Mucosa of stomach (tissue), 1 donor: Measurements from ENCODE around the gene PRKACA.
A peak's percentile ranks its signal among the peaks of the same experiment; 100 is the strongest.

Source experiments
- H3K27me3 ChIP-seq: one replicate; pipeline ENCODE4 v1.7.0; 2013; ENCODE audit warnings: mild to moderate bottlenecking, low read length; ENCODE audit not compliant: control insufficient read depth, insufficient read depth
- H3K36me3 ChIP-seq: one replicate; pipeline ENCODE4 v1.7.0; 2013; ENCODE audit warnings: low read length; ENCODE audit not compliant: control insufficient read depth, insufficient read depth
- H3K4me1 ChIP-seq: one replicate; pipeline ENCODE4 v1.7.0; 2013; ENCODE audit warnings: mild to moderate bottlenecking, low read length; ENCODE audit not compliant: control insufficient read depth, insufficient read depth
- H3K4me3 ChIP-seq: one replicate; pipeline ENCODE4 v1.7.0; 2013; ENCODE audit warnings: low read length
- H3K9ac ChIP-seq: one replicate; pipeline ENCODE4 v1.7.0; 2013; ENCODE audit warnings: mild to moderate bottlenecking, low read length, moderate library complexity
- H3K9me3 ChIP-seq: one replicate; pipeline ENCODE4 v1.7.0; 2013; ENCODE audit warnings: mild to moderate bottlenecking, low read length, moderate library complexity; ENCODE audit not compliant: control insufficient read depth
- donor health status: Pancreatic carcinoma.

Gene PRKACA

DNA sequence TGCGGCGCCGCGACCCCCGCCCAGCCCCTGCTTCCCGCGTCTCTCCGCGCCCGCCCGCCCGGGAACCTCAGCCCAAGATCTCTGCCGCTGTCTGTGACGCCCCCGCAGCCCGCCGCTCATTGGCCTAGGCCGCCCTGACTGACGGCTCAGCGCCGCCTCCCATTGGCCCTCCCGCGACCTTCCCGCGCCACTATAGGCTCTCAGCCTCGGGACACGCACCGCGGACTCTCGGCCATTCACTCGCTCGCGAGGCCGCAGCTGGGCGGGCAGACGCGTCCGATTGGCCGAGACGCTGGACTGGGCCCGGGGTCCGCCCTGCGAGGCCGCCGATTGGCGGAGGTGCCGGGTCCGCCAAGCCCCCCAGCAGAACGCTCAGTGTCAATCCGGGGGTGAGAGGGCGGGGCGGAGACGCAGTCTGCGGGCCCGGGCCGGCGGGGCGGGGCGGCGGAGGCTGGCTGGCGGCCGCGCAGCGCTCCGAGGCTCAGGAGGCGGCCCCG, at the start of gene PRKACA:
TSS of gene PRKACA (minus strand) at position 95 of the 497 bp plus-strand sequence. CDS start 215 bp downstream, outside the sequence.
- H3K9me3 ChIP-seq: no peaks in the 10 kb centered on the region
- H3K27me3 ChIP-seq: no peaks in the 10 kb centered on the region
- peaks cover 51% of the 10 kb centered on the region for H3K4me1 ChIP-seq
- H3K9ac ChIP-seq: peak within 1 kb of the TSS; percentile 83
- peak within 1 kb of the TSS; percentile 50 for H3K4me3 ChIP-seq
- no peaks in the 10 kb centered on the region for H3K36me3 ChIP-seq

DNA sequence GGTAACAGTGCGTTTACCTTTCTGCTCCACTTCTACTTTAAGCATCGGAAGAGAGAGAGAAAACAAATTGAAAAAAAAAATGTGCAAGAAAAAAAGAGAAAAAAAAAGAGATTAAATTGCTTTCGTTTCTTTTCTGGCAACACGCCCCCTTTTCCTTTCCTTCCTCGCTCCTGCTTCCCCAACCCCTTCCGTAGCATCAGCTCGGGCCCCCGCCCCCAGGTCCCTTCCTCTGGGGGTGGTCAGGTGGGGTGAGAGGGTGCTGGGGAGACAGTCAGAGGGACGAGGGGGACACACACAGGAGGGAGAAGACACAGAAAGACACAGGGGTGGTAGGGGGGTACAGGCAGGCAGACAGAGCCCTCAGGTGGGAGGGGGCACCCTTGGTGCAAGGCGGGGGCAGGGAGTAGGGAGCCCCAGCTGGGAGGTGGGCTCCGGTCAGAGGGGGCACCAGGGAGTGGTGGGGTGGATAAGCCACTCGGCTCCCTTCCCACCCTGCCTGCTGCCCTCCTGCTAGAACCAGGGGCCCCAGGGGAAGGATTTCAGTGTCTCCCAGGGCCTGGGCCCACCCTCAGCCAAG, 49.5 kb upstream of the PRKACA start:
- Histone ChIP-seq H3K4me3 (no peak overlapping the region), H3K4me1 (no peaks in the 10 kb centered on the region), H3K27me3 (no peaks in the 10 kb centered on the region), H3K9me3 (no peaks in the 10 kb centered on the region), H3K36me3 (no peaks in the 10 kb centered on the region), H3K9ac (no peak overlapping the region)

DNA sequence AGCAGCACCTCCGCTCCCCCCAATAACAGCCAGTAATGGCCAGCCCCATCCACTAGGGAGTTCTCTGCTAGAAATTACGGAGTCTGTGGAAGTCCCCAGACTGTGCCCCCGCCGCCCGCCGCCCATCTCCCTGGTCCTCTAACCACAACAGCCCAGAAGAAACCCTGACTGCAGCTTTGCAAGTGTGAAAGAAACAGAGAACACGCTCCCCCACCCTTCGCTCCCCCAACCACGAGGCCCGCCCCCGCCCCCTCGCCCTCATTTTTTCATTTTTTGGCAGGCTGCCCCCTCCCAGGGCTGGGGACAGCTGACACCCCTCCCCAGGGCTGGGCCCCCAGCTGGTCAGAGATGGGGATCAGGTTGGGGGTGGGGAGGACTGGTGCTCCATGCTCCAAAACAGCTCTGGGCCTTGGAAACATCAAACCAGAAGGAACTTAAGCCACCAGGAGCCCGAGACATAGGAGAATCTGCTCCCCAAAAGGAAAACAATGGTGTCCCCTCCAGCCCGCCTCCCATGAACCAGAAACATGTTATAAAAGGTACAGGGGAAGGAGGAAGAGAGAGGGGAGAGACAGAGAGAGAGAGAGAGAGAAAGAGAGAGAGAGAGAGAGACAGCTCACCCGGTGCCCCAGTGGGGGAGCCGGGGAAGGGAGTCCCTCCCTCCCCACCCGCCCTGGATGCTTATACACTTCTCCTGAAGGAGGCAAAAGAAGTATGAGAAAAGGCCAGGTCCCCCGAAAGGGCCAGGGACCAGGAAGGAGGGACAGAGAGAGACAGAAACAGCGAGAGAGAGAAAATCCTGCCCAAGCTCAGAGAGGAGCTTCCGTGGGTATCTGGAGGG, 48.6 kb upstream of the PRKACA start:
- no peaks in the 10 kb centered on the region for H3K9me3 ChIP-seq
- no peaks in the 10 kb centered on the region for H3K4me1 ChIP-seq
- H3K36me3 ChIP-seq: no peaks in the 10 kb centered on the region
- H3K27me3 ChIP-seq: no peaks in the 10 kb centered on the region
- no peak overlapping the region for H3K9ac ChIP-seq
- H3K4me3 ChIP-seq: no peak overlapping the region

DNA sequence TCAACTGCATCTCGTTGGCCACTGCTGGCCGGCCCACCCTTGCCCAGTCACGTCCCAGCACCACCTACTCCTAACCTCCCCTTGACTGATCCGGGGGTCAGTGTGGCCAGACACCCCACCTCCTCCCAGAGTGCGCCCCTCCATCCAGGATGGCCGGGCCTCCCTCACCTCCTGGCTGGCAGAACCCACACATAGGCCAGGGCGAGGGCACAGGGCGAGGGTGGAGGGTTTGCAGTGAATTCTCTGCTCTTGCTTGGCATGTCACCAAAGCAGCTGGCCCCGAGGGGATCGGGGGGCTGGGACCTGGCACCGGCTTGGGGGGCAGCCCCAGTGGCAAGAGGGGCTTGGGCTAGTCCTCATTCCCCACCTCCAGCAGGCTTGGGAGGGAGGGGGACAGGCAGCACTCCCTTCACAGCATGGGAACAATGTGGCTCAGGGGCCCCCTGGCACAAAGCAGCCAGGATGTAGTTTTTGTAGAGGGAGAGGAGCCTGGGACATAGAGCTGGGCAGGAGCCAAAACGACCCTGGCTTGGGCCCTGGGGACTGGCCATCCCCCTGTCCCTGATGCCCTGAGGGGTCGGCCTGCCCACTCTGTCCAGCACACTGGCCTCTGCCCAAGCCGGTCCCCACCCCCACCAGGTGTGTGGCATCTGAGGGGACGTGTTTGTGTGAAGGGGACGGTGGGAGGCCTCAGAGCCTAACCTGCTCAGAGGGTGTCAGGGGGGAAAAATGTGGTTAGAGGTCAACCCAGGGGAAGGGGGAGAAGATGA, 47.3 kb upstream of the PRKACA start:
- Histone ChIP-seq H3K9ac (no peak overlapping the region), H3K27me3 (no peaks in the 10 kb centered on the region), H3K4me3 (no peak overlapping the region), H3K9me3 (no peaks in the 10 kb centered on the region), H3K4me1 (no peaks in the 10 kb centered on the region), H3K36me3 (no peaks in the 10 kb centered on the region)

DNA sequence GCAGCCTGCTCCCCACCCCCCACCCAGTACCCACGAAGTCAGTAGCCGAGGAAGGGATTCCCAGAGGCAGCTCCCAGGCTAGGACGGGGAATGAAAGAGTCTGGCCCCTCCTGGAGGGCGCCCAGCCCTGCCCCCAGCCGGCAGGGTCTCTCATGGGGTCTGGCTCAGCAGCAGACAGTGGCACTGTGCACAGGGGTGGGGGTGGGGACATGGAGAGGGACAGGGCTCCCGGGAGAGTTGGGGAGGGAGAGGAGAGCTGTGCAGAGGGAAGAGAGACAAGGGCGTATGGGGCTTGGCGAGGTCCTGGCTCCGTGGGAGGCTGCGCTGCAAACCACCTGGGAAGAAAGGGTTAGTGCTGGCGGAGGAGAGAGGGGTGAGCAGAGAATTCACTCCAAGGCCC, 46.5 kb upstream of the PRKACA start:
- no peak overlapping the region for H3K9ac ChIP-seq
- H3K4me3 ChIP-seq: no peak overlapping the region
- no peaks in the 10 kb centered on the region for H3K4me1 ChIP-seq
- no peaks in the 10 kb centered on the region for H3K36me3 ChIP-seq
- no peaks in the 10 kb centered on the region for H3K9me3 ChIP-seq
- no peaks in the 10 kb centered on the region for H3K27me3 ChIP-seq

DNA sequence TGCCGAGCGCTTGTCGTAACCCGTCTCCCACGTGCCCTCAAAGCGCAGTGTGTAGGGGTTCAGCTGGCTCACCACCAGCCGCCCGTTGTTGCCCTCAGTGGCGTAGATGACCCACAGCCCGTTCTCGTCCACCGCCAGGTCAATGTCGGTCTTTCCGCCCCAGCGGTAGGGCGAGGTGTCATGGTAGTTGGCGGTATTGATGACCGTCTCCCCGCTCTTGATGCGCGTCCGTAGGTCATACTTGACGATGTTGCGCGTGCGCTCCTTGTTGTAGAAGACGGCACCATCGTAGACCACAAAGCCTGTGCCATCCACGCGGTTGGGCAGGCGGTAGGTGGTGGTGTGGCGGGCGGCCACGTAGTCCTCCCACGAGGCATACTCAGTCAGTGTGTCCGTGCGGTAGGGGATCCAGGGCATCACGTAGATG, 45.3 kb upstream of the PRKACA start:
- H3K4me1 ChIP-seq: no peaks in the 10 kb centered on the region
- no peak overlapping the region for H3K4me3 ChIP-seq
- no peaks in the 10 kb centered on the region for H3K9me3 ChIP-seq
- H3K9ac ChIP-seq: no peak overlapping the region
- H3K36me3 ChIP-seq: no peaks in the 10 kb centered on the region
- no peaks in the 10 kb centered on the region for H3K27me3 ChIP-seq

DNA sequence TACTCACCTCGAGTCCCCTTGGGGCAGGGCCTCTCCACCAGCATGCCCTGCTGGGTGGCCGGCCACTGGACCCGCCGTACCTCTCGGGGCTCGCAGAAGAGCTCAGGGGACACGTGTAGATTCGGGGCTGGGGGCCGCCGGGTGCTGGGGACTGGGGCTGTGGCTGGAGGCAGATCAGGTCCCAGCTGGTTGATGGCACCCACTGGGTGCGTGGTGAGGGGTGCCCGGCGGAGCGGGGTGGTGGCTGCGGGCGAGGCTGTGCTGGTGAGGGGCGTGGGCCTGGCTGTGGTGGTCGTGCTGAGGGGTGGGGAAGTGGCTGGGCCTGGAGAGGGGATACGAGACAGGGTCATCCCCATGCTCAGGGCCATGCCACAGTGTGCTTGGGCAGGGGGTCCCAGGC, 43.7 kb upstream of the PRKACA start:
- Histone ChIP-seq H3K4me1 (no peaks in the 10 kb centered on the region), H3K36me3 (peaks cover 8% of the 10 kb centered on the region), H3K4me3 (no peak overlapping the region), H3K27me3 (no peaks in the 10 kb centered on the region), H3K9ac (no peak overlapping the region), H3K9me3 (no peaks in the 10 kb centered on the region)

DNA sequence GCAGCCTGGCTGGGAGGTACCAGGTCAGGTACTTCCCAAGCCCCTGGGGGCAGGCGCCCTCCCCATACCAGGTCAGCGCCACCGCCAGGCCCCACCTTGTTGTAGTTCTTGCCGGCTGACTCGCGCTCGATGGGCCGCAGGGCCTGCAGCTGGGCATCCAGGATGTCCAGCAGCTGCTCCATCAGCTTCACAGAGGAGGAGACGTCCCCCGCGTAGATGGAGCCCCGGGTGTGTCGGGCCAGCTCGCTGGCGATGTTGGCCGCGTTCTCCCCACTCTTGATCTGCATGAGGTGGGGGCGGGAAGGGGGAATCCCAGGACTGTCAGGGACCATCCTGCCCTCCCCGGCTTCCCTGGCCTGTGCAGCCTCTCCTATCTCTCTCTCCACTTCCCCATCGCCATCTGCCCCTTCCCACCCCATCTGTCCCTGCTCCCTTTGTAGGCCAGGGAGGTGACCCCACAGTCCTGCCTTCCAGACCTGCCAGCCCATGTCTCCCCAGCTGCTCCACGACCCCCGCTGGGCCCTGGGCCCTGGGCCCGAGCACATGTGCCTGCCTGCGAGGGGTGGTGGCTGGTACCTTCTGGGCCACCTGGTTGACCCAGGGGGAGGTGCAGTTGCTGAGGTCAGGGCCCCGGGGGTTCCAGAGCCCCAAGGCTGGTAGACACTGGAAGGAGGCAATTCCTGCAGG, 42.6 kb upstream of the PRKACA start:
- H3K27me3 ChIP-seq: no peaks in the 10 kb centered on the region
- peaks cover 8% of the 10 kb centered on the region for H3K36me3 ChIP-seq
- H3K9me3 ChIP-seq: no peaks in the 10 kb centered on the region
- no peak overlapping the region for H3K4me3 ChIP-seq
- no peaks in the 10 kb centered on the region for H3K4me1 ChIP-seq
- H3K9ac ChIP-seq: no peak overlapping the region

DNA sequence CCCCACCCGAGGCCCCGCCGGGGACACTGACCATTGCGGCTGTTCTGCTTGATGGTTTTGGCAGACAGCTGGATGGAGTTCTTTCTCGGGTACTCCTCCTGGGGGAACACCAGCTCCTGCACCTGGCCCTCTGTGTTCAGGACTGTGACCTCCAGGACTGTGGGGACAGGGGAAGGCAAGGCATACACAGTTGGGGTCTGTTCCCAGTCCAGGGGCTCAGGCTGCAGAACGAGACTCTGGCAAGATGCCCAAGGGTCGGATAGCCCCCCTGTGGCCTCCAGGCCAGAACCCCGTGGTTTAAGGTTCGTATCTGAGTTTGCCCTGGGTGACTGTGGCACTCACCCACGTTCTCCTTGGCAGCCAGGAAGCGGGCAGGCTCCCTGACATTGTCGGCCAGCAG, 41.5 kb upstream of the PRKACA start:
- no peaks in the 10 kb centered on the region for H3K9me3 ChIP-seq
- no peaks in the 10 kb centered on the region for H3K27me3 ChIP-seq
- H3K4me1 ChIP-seq: no peaks in the 10 kb centered on the region
- no peak overlapping the region for H3K4me3 ChIP-seq
- no peak overlapping the region for H3K9ac ChIP-seq
- H3K36me3 ChIP-seq: peaks cover 8% of the 10 kb centered on the region

DNA sequence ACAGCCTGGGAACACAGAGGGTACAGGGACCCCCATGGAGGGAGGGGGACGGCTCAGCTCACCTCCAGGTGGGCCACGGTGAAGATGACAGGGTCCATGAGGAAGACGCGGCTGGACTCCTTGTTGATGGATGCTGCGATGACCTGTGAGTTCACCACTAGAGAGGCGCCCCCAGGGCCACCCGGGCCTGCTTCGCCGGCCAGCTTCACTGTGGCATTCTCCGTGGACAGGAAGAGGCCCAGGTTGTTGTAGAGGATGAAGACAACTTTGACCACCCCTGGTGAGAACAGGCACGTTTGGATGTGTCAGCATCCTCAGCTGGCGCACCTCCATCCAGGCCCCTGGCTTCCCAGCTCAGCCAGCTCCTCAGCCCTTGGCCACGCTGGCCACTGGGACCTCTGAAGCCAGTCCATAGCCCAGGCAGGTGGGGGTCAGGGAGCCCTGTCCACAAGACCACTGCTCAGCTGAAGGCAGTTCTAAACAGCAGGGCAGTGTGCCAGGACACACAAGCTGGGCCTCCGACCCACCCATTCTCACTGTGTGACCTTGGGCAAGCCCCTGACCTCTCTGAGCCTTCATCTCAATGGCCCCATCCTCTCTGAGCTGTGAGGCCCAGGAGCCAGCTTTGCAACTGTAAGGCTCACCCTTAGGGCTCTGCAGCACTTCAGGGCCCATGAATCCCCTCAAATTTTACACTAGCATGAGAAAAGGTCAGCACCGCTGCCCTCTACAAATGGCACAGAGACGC, 40.9 kb upstream of the PRKACA start:
- no peak overlapping the region for H3K9ac ChIP-seq
- H3K36me3 ChIP-seq: peaks cover 8% of the 10 kb centered on the region
- no peaks in the 10 kb centered on the region for H3K27me3 ChIP-seq
- no peaks in the 10 kb centered on the region for H3K4me1 ChIP-seq
- no peaks in the 10 kb centered on the region for H3K9me3 ChIP-seq
- H3K4me3 ChIP-seq: no peak overlapping the region

DNA sequence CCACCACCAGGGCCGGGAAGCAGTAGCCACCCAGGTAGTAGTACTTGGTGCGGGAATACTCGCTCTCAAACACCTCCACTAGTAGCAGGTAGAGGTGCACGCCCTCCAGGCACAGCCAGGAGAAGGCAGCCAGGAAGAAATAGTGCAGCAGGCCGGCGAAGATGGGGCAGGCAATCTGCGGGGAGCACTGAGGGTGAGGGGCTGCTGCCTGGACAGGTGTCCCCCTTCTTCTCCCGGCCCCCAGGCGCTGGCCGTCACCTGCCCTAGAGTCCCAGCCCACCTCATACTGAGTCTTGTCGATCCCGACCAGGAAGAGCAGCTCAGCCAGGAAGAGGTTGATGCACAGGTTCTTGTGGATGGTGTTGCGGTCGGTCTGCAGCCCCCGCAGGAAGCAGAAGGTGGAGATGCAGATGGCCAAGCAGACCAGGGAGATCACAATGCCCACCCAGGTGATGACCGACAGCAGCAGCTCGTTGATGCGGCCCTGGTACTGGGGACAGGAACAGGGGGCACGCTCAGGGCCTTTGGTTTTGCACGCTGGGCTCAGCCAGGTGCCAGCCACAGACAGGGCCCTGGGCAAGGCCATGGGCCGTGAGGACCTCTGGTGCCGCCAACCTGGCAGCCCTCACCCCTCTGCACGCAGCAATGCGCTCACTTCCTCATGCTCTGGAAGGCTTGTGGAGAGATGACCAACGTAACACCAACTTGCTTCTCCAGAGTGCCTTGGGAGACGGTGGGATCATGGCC, 39.6 kb upstream of the PRKACA start:
- peaks cover 8% of the 10 kb centered on the region for H3K36me3 ChIP-seq
- H3K9ac ChIP-seq: no peak overlapping the region
- H3K4me1 ChIP-seq: no peaks in the 10 kb centered on the region
- no peaks in the 10 kb centered on the region for H3K27me3 ChIP-seq
- no peak overlapping the region for H3K4me3 ChIP-seq
- no peaks in the 10 kb centered on the region for H3K9me3 ChIP-seq
